ENCODE data around the gene RAD23A.
A peak's percentile ranks its signal among the peaks of the same experiment; 100 is the strongest.

GRCh38 chr19:13002166-13002898, 56.7 kb downstream of the RAD23A start:
- no peak for TF ChIP-seq EP300 (IDR thresholded peaks at IDR 0.05)
- TF ChIP-seq CTCF (IDR thresholded peaks at IDR 0.05): peak in 1 of 4 experiments; percentile 69
- TF ChIP-seq POLR2A (IDR thresholded peaks at IDR 0.05): peak; percentile 12 to 24
